Ascending aorta (tissue), 2 donors: ENCODE data around the gene ZC3H12A. TPM values are rescaled to one million over a fixed set of nuclear protein-coding genes. Genes with fewer than 3 reads are reported as not detected.

ENCODE experiments used
- DNase-seq, 2 donors: peaks; one replicate each; pipeline ENCODE4 v3.0.0-alpha.2; 2019; ENCODE audit warnings: low spot score in 2 of 2
- H3K27ac ChIP-seq, 2 donors: fragments of 200-600 bp; sonication (generic); one replicate each; pipeline ENCODE4 v1.5.1; 2016 to 2017; ENCODE audit warnings: mild to moderate bottlenecking in 1 of 2
- H3K27me3 ChIP-seq: fragments of 200-600 bp; sonication (generic); one replicate; pipeline ENCODE4 v1.5.1; 2017
- H3K36me3 ChIP-seq, 2 donors: fragments of 200-600 bp; sonication (generic); one replicate each; pipeline ENCODE4 v1.5.1; 2016
- H3K4me1 ChIP-seq, 2 donors: fragments of 200-600 bp; sonication (generic); one replicate each; pipeline ENCODE4 v1.5.1; 2016 to 2017; ENCODE audit warnings: mild to moderate bottlenecking in 1 of 2
- H3K4me3 ChIP-seq, 2 donors: fragments of 200-600 bp; sonication (generic); one replicate each; pipeline ENCODE4 v1.5.1; 2016 to 2017; ENCODE audit warnings: mild to moderate bottlenecking in 1 of 2
- H3K9me3 ChIP-seq, 2 donors: fragments of 200-600 bp; sonication (generic); one replicate each; pipeline ENCODE4 v1.5.1; 2016
- CTCF ChIP-seq, 3 experiments: fragments of 200-600 bp in 2 of 3; fragments of 450-650 bp in 1 of 3; sonication (generic) in 2 of 3; IDR thresholded peaks; one replicate each; pipeline ENCODE4 v1.5.1; 2016 to 2019; ENCODE audit warnings: antibody characterized with exemption in 3 of 3, mild to moderate bottlenecking in 1 of 3, moderate library complexity in 1 of 3
- intact Hi-C: fragments of 100-400 bp; cut with DNase I; formaldehyde crosslinking; loops from one replicate; pipeline ENCODE4 v1.15.1; 2023
- total RNA-seq: library from RNA; depleted of rRNA; stranded (reverse); fragments of >200 nt; gene quantifications from one replicate; pipeline ENCODE4 v1.1.0, GENCODE V29; 2016

The ZC3H12A gene
- total RNA-seq, 1 donor from 2014 or later = 12.8 TPM

GRCh38 chr1:37480125-37480466 is 5.7 kb downstream of the ZC3H12A start:
- TF ChIP-seq CTCF (IDR thresholded peaks at IDR 0.05) = no peak

GRCh38 chr1:37480581-37481288 is 6.4 kb downstream of the ZC3H12A start:
- intact Hi-C loops = no loop called here
- Histone ChIP-seq H3K9me3 (no peaks in the 10 kb centered on the region), H3K27ac (peak overlapping the region; percentile 99), H3K4me3 (no peak overlapping the region), H3K4me1 (peaks cover 36 to 57% of the 10 kb centered on the region in 2 donors), H3K27me3 (no peaks in the 10 kb centered on the region), H3K36me3 (peaks cover 43 to 51% of the 10 kb centered on the region in 2 donors)
- no peak for TF ChIP-seq CTCF (IDR thresholded peaks at IDR 0.05)
- DNase-seq = no peak

More at GRCh38 chr1:37480125-37480466, 5.7 kb downstream of the ZC3H12A start:
- no peaks in the 10 kb centered on the region for H3K9me3 ChIP-seq
- intact Hi-C loops = no loop called here
- no peaks in the 10 kb centered on the region for H3K27me3 ChIP-seq
- H3K4me3 ChIP-seq = peak overlapping the region; percentile 47 to 95
- DNase-seq = no peak
- peaks cover 43 to 54% of the 10 kb centered on the region in 2 donors for H3K36me3 ChIP-seq
- H3K27ac ChIP-seq = peak overlapping the region; percentile 99
- H3K4me1 ChIP-seq = peaks cover 38 to 58% of the 10 kb centered on the region in 2 donors

GRCh38 chr1:37481289-37482003 is 7.1 kb downstream of the ZC3H12A start:
- H3K4me3 ChIP-seq = no peak overlapping the region
- DNase-seq = no peak
- TF ChIP-seq CTCF (IDR thresholded peaks at IDR 0.05) = no peak
- H3K27ac ChIP-seq = peak overlapping the region; percentile 99
- H3K9me3 ChIP-seq = no peaks in the 10 kb centered on the region
- H3K36me3 ChIP-seq = peaks cover 43 to 49% of the 10 kb centered on the region in 2 donors
- no peaks in the 10 kb centered on the region for H3K27me3 ChIP-seq
- peaks cover 39 to 59% of the 10 kb centered on the region in 2 donors for H3K4me1 ChIP-seq
- intact Hi-C loops = no loop called here

GRCh38 chr1:37482004-37482785 is 7.8 kb downstream of the ZC3H12A start:
- H3K27me3 ChIP-seq = no peaks in the 10 kb centered on the region
- peak overlapping the region; percentile 89 to 99 for H3K27ac ChIP-seq
- no peak for DNase-seq
- no peak for TF ChIP-seq CTCF (IDR thresholded peaks at IDR 0.05)
- intact Hi-C loops = no loop called here
- no peaks in the 10 kb centered on the region for H3K9me3 ChIP-seq
- H3K36me3 ChIP-seq = peaks cover 43 to 49% of the 10 kb centered on the region in 2 donors
- H3K4me1 ChIP-seq = peaks cover 42 to 62% of the 10 kb centered on the region in 2 donors
- no peak overlapping the region for H3K4me3 ChIP-seq

GRCh38 chr1:37482796-37483744 is 8.7 kb downstream of the ZC3H12A start:
- H3K4me3 ChIP-seq = no peak overlapping the region
- H3K4me1 ChIP-seq = peaks cover 34 to 56% of the 10 kb centered on the region in 2 donors
- no peaks in the 10 kb centered on the region for H3K27me3 ChIP-seq
- intact Hi-C loops = no loop called here
- H3K36me3 ChIP-seq = peaks cover 38 to 44% of the 10 kb centered on the region in 2 donors
- H3K27ac ChIP-seq = peak overlapping the region; percentile 89 to 95
- no peak for TF ChIP-seq CTCF (IDR thresholded peaks at IDR 0.05)
- no peaks in the 10 kb centered on the region for H3K9me3 ChIP-seq
- DNase-seq = no peak
